Measurements from ENCODE around the gene MUC20.
"Not testable (repeated sequence)": the region's sequence is repeated elsewhere in the genome, so short reads cannot be mapped to it uniquely, and the experiment has no call there.

DNA sequence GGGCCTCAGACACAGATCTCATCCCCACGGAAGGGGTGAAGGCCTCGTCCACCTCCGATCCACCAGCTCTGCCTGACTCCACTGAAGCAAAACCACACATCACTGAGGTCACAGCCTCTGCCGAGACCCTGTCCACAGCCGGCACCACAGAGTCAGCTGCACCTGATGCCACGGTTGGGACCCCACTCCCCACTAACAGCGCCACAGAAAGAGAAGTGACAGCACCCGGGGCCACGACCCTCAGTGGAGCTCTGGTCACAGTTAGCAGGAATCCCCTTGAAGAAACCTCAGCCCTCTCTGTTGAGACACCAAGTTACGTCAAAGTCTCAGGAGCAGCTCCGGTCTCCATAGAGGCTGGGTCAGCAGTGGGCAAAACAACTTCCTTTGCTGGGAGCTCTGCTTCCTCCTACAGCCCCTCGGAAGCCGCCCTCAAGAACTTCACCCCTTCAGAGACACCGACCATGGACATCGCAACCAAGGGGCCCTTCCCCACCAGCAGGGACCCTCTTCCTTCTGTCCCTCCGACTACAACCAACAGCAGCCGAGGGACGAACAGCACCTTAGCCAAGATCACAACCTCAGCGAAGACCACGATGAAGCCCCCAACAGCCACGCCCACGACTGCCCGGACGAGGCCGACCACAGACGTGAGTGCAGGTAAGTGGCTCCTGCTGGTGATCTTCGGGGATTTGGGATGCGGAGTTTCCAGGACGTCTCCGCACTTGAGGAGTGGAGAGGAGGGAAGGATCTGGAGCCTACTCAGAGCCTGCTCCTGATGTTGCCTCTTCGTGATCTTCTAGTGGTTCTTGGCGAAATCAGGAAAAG, 5.3 kb downstream of the MUC20 start:
- TF ChIP-seq, protein P1, sequence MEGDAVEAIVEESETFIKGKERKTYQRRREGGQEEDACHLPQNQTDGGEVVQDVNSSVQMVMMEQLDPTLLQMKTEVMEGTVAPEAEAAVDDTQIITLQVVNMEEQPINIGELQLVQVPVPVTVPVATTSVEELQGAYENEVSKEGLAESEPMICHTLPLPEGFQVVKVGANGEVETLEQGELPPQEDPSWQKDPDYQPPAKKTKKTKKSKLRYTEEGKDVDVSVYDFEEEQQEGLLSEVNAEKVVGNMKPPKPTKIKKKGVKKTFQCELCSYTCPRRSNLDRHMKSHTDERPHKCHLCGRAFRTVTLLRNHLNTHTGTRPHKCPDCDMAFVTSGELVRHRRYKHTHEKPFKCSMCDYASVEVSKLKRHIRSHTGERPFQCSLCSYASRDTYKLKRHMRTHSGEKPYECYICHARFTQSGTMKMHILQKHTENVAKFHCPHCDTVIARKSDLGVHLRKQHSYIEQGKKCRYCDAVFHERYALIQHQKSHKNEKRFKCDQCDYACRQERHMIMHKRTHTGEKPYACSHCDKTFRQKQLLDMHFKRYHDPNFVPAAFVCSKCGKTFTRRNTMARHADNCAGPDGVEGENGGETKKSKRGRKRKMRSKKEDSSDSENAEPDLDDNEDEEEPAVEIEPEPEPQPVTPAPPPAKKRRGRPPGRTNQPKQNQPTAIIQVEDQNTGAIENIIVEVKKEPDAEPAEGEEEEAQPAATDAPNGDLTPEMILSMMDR (IDR thresholded peaks at IDR 0.05; ENCODE audit: low read depth, low read length) = not testable (repeated sequence)
- TF ChIP-seq POLR2A (IDR thresholded peaks at IDR 0.05; ENCODE audit: extremely low read depth, insufficient read length) = not testable (repeated sequence)
- TF ChIP-seq, protein P2, sequence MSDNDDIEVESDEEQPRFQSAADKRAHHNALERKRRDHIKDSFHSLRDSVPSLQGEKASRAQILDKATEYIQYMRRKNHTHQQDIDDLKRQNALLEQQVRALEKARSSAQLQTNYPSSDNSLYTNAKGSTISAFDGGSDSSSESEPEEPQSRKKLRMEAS (IDR thresholded peaks at IDR 0.05; ENCODE audit: low read depth, low read length) = not testable (repeated sequence)

All from NB4 (cell line).